Testis (tissue), 2 donors: ENCODE data around the gene IFIT3.

Experiments
- CTCF ChIP-seq, 3 experiments: fragments of 450-650 bp in 2 of 3; fragments of 200-600 bp in 1 of 3; sonication (generic) in 1 of 3; IDR thresholded peaks; one replicate each; pipeline ENCODE4 v1.5.1; 2016 to 2019; ENCODE audit warnings: antibody characterized with exemption in 3 of 3, mild to moderate bottlenecking in 2 of 3, moderate library complexity in 1 of 3
- POLR2A ChIP-seq: fragments of 450-650 bp; IDR thresholded peaks from one replicate; pipeline ENCODE4 v1.6.1; 2017; ENCODE audit warnings: antibody characterized with exemption, mild to moderate bottlenecking, moderate library complexity

GRCh38 chr10:89281606-89282395, 46.0 kb upstream of the IFIT3 start:
- no peak for TF ChIP-seq CTCF (IDR thresholded peaks at IDR 0.05)
- TF ChIP-seq POLR2A: no peak
